ENCODE data around the gene TAF11L7.
"Not testable (repeated sequence)": the region's sequence is repeated elsewhere in the genome, so short reads cannot be mapped to it uniquely, and the experiment has no call there.

The TAF11L7 gene

GRCh38 chr5:17604951-17605350, 19.4 kb upstream of the TAF11L7 start:
- no peak for TF ChIP-seq CTCF (IDR thresholded peaks at IDR 0.05; ENCODE audit: insufficient read depth, missing control alignments)
- FAIRE-seq (no peak), DNase-seq (ENCODE audit: insufficient read length, low spot score) (no peak)

DNA sequence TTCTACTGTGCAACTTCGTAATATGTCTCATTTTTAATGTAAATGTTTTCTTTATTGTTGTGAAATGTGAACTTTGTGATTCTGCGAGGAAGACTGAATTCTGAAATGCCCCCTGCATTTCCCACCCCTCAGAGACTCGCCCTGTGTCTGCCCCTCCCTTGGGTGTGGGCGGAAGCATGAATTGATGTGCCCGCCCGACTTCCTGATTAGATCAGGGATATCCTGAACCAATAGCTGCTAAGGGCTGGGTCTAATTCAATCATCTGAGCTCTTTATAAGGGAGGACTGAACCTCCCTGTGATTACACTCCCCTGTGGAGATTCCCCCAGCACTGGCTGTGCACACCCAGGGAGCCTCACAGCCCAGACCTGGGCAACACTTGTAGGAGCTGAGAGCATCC, 18.3 kb upstream of the TAF11L7 start, which contains the start of gene TAF11L11:
Gene TAF11L11 (plus strand): TSS at position 304 of the 400 bp plus-strand sequence.
- not testable (repeated sequence) for FAIRE-seq; DNase-seq (ENCODE audit: insufficient read length, low spot score)

DNA sequence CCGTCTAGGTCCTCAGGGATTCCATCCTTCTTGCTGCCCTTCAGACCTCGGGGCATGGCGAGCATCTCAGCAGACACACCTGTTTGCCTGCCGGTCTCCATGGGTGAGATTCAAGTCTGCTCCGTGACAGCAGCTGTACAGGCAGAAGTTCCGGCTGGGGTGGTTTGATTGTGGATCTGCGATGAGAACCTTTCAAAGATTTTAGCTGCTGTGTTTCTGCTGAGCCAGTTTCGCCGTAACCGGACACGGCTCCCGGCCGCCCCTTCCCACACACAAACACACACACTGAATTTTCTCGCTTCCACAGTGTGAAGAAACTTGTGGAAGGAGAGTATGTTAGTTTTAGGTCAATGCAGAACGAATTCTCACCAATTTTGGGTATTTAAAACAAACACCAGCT, 12.2 kb upstream of the TAF11L7 start, which contains the start of gene TAF11L10:
Gene TAF11L10 (minus strand): TSS at position 101 of the 400 bp plus-strand sequence.
- not testable (repeated sequence) for DNase-seq (ENCODE audit: insufficient read length, low spot score); FAIRE-seq

DNA sequence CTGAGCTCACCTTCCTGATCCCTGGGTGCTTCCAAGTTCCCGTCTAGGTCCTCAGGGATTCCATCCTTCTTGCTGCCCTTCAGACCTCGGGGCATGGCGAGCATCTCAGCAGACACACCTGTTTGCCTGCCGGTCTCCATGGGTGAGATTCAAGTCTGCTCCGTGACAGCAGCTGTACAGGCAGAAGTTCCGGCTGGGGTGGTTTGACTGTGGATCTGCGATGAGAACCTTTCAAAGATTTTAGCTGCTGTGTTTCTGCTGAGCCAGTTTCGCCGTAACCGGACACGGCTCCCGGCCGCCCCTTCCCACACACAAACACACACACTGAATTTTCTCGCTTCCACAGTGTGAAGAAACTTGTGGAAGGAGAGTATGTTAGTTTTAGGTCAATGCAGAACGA, 8.7 kb upstream of the TAF11L7 start, which contains the start of gene TAF11L9:
Gene TAF11L9 (minus strand): TSS at position 140 of the 400 bp plus-strand sequence.
- FAIRE-seq; DNase-seq (ENCODE audit: insufficient read length, low spot score): not testable (repeated sequence)

DNA sequence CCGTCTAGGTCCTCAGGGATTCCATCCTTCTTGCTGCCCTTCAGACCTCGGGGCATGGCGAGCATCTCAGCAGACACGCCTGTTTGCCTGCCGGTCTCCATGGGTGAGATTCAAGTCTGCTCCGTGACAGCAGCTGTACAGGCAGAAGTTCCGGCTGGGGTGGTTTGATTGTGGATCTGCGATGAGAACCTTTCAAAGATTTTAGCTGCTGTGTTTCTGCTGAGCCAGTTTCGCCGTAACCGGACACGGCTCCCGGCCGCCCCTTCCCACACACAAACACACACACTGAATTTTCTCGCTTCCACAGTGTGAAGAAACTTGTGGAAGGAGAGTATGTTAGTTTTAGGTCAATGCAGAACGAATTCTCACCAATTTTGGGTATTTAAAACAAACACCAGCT, 5.3 kb upstream of the TAF11L7 start, which contains the start of gene TAF11L8:
Gene TAF11L8 (minus strand): TSS at position 101 of the 400 bp plus-strand sequence.
- DNase-seq (ENCODE audit: insufficient read length, low spot score); FAIRE-seq: not testable (repeated sequence)
